Stimulated activated CD8-positive, alpha-beta memory T cell treated with anti-CD3 and anti-CD28 coated beads, Interleukin-7, amount 100 ng/mL, for 48 hours (primary cell): ENCODE measurements around the gene SLC38A1.
A peak's percentile ranks its signal among the peaks of the same experiment; 100 is the strongest.
"Not testable (repeated sequence)": the region's sequence is repeated elsewhere in the genome, so short reads cannot be mapped to it uniquely, and the experiment has no call there.

ENCODE experiments used
- DNase-seq, 2 donors: peaks; one replicate each; pipeline ENCODE4 v3.0.0-alpha.2; 2020; ENCODE audit warnings: low read depth in 1 of 2; ENCODE audit errors: extremely low read depth in 1 of 2

Gene SLC38A1

DNA sequence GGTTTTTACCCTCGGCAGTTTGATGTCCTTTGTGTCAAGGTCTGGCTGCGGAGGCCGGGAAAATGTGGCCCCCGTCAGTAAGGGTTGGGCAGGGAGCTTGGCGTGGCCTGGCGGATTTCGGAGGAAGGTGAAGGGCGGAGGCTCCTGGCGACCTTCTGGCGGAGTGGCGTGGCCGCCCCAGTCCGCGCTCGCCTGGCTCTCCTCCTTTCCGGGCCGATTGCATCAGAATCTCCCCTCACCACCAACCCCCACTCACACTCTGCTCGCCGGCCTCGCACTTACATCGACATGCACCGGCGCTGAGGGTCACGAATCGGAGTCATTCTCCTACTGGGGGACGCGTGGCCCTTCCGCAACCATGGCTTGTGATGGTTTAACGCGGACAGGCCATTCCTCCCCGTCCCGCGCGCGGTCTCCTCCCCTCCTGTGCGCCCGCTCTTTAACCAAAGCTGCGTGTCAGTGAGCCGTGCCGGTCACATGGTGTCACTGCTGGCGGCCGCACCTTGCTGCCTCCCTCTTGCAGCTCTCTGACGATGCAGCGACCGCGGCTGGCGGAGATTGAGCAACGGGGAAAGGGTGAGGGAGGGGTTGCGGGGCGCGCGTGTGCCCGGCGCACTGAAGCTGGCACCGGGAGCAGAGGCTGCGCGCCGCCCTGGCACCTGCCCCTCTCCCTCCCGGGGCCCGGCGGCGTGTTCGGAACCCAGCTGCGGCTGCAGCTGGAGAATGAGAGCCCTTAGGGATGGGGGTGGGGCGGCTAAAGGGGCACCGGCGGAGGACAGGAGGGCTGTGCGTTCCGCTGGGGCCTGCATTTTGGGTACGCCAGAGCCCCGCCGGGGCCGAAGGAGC, at the start of gene SLC38A1:
Gene SLC38A1 (minus strand): TSS at position 461 of the 846 bp plus-strand sequence. CDS start 29,243 bp downstream, outside the sequence.
- DNase-seq: peak; percentile 70 to 85

DNA sequence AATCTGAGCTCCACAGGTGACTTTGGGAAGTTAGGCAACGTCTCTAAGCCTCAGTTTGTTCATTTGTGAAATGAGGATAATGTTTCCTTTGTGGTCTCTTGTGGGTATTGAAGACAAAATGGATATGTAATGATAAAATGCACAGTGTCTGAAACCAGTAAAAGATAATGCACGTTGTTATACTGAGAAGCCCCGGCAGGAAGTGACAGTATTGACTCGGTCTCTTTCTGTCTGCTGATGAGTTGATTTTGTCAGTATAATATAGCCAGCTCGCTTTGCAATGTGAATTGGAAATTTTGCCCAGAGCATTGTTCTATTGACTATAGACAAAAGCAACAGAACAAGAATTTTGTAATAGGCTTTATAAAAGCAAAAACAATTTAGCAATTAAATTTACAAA, 49.2 kb upstream of the SLC38A1 start:
- no peak for DNase-seq

DNA sequence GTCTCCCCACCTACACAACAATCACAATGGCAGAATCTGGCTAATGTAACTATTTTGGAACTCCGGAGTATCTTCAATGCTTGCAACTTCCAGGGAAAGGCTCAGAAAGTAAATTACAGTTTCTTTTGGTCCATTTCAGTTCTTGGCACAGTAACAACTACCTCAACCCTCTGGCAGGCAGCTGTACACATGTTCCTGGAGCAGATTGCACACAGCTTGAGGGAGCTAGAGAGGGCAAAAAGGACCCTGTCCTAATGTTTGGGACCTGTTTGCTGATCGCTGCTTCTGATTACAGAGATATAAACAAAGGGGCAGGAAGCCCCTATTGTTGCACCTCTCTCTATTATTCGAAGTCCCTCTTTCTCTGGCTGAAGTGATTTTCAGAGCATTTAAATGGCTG, 35.2 kb upstream of the SLC38A1 start:
- DNase-seq: no peak

DNA sequence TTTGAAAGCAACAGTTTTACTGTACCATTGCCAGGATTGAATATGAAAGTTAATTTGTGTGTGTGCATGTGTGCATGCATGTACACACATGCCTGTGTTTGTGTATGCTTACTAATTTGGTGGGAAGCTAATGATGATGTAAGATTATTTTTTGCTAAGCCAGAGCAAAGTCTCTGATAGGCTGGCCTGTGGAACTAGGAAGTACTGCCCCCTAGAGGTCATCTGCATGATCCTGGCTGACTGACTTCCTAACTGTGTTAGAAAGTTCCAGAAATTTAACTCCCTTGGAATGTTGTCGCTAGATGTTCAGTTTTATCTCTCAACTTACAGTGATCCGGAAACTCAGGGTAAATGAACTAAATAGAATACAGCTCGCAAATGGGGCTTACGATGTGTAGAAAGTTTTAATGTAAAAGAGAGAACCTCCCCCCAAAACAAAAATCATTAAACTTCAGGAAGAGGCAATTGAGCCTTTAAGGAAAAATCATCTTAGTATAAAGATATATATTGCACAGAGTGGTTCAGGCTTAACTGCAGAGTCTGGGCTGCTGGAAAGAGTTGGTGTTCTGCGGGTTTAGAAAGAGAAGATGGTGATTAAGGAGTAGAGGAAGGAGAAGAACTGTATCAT, 34.3 kb upstream of the SLC38A1 start:
- no peak for DNase-seq

DNA sequence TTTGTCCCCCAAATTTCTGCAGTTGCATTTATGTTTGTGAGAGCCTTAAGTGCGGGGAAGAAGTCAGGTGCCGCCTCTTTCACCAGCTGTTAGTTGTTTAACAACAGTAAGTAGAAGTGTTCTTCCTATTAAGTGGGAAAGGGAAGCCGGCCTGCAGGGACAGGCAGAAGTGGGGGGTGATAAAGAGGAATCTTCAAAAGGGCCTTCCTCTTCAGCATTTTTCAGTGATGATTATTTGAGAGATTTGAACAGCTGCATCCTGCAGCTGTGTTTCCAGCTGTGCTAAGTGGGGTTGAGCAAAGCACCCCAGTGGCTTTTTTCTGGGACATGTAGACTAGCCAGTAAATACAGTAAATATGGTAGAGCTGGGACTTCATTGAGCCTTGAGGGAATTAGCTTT, 32.1 kb upstream of the SLC38A1 start:
- DNase-seq: no peak

DNA sequence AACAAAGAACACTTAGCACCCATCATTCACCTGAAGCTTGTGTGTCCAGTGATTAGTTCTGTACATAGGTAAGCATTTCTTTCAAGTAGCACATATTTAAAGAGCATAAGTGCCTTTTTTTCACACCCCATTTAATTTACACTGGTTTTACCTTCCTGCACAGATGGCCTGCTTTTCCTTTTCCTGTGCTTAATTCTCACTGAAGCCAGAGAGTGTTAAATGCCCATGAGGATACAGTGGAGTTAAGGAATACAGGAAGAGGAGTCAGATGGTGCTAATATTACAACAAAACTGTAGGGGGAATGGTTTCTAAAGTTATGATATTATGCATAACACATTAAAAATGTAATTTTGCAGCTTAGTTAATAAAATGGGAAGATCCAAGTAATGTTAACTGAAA, 31.0 kb upstream of the SLC38A1 start:
- DNase-seq: no peak

DNA sequence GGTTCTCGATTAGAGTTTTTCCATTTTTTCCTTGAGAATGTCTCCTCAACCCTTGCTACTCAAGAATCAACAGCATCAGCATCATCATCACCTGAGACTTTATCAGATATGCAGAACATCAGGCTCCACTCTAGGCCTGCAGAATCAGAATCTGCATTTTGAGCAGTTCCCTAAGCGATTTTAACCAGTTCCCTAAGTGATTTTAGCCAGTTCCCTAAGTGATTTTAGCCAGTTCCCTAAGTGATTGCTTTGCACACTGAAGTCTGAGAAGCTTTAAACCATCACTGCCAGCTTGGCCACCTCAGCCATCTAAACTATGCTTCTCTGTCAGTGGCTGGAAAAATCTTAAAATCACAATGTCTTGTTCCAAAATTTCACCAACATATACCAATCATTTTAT, 29.4 kb upstream of the SLC38A1 start:
- no peak for DNase-seq

DNA sequence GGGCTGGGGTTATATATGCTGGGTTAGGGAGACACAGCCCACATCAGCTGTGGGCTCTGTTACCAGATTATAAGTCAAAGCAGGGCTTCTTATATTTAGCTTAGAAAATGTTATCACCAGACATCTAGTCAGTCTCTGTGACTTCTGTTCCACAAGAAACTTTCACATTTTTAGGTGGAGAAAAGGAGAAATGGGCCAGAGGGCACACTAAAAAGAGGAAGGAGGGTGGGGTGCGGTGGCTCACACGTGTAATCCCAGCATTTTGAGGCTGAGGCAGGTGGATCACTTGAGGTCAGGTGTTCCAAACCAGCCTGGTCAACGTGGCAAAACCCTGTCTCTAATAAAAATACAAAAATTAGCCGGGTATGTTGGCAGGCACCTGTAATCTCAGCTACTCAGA, 28.0 kb upstream of the SLC38A1 start:
- no peak for DNase-seq

DNA sequence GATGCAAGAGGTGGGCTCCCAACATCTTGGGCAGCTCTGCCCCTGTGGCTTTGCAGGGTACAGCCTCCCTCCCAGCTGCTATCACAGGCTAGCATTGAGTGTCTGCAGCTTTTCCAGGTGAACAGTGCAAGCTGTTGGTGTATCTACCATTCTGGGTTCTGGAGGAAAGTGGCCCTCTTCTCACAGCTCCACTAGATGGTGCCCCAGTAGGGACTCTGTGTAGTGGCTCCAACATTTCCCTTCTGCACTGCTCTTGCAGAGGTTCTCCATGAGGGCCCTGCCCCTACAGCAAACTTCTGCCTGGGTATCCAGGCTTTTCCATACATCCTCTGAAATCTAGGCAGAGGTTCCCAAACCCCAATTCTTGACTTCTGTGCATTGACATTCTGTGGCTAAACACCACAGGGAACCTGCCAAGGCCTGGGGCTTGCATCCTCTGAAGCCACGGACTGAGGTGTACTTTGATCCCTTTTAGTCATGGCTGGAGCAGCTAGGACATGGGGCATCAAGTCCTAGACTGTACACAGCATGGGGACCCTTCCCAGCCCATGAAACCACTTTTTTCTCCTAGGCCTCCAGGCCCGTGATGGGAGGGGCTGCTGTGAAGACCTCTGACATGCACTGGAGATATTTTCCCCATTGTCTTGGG, 24.0 kb upstream of the SLC38A1 start:
- no peak for DNase-seq

DNA sequence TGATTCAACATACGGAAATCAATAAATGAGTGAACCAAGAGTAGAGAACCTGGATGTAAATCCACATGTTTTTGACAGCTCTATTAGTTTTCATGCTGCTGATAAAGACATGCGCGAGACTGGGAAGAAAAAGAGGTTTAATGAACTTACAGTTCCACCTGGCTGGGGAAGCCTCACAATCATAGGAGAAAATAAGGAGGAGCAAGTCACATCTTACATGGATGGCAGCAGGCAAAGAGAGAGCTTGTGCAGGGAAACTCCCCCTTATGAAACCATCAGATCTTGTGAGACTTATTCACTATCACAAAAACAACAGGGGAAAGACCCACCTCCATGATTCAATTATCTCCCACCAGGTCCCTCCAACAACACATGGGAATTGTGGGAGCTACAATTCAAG, 23.1 kb upstream of the SLC38A1 start:
- DNase-seq: not testable (repeated sequence)

DNA sequence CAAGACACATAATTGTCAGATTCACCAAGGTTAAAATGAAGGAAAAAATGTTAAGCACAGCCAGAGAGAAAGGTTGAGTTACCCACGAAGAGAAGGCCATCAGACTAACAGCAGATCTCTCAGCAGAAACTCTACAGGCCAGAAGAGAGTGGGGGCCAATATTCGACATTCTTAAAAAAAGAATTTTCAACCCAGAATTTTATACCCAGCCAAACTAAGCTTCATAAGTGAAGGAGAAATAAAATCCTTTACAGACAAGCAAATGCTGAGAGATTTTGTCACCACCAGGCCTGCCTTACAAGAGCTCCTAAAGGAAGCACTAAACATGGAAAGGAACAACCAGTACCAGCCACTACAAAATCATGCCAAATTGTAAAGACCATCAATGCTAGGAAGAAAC, 16.3 kb upstream of the SLC38A1 start:
- not testable (repeated sequence) for DNase-seq

DNA sequence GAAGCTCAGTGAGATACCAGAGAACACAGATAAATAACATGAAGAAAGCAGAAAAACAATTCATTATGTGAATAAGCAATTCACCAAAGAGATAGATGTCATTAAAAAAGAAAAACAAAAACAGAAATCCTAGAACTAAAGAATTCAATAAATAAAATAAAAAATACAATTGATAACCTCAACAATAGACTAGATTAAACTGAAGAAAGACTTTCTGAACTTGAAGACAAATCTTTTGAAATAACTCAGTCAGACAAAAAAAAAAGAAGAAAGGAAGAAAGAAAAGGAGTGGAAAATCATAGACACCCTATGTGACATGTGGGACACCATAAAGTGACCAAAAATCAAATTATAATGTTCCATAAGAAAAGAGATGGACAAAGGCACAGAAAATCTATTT, 14.0 kb upstream of the SLC38A1 start:
- no peak for DNase-seq

DNA sequence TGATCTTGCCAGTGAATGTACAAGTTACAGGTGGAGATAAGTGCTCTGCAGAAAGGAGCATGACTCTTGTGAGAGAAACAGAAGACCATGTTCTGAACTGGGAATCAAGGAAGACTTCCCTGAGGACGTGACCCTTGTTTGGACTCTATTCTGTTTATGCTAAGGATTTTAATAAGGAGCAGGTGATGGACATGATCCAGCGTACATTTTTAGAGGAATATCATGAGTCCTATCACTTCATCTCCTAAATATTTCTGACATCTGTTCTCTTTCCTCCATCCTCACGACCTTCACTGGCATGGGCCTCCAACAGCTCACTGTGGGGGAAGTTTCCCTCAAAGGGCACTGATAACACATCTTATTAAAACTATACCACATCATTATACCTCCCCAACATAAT, 7.9 kb upstream of the SLC38A1 start:
- DNase-seq: no peak

DNA sequence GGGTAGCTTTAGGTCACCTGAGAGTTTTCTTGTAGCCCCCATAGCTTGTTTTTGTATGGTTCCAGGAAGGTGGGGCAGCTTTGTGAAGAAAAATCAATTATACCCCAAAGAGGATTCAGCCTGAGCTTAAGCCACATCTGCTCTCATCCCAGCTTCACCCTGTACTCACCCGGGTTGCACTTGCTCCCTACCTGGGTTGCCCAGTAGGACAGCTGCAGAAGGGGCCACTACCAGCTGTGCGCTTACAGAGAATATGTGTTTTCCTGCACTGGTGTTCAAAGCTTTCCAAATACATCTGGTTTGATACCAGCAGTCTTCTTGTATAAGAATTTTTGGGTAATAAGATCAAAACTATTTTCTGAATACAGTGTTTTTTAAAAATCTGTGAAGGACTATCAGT, 3.0 kb upstream of the SLC38A1 start:
- no peak for DNase-seq

DNA sequence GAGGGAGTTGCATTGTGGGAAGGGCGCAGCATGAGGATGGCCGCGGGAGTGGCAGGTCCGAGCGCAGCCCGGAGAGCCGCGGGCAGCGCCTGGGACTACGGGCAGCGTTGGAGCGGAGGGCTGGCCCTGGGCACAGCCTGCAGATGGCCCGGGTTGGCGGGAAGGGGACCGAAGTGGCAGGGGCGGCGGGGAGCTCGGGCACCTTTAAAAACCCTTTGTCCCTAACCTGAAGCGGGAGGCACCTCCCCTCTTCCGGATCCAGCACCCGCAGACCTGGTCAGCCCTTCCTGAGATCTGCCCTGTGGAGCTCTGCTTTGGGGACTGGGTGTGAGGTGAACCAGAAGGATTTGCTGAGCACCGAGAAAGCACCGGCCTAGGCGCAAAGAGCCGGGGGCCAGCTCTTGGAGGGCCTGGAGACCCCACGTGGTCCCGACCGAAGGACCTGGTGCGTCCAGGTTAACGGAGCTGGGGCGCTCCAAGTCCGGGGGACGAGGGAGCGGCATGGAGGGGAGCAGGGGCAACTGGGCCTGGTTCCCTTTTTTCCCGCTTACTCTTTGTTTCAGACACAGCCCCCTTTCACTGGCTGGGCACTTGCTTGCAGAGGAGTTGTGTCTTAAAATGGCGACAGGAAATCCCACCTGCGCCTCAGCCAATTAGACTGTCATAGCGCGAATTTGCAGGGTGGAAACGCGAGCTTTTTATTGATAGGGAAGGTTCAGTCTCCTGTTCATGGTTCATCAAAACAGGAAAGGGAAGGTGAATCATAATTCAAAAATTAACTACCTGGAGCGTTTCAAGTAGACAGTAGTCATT, 792 bp upstream of the SLC38A1 start:
- DNase-seq: peak; percentile 47 to 79

DNA sequence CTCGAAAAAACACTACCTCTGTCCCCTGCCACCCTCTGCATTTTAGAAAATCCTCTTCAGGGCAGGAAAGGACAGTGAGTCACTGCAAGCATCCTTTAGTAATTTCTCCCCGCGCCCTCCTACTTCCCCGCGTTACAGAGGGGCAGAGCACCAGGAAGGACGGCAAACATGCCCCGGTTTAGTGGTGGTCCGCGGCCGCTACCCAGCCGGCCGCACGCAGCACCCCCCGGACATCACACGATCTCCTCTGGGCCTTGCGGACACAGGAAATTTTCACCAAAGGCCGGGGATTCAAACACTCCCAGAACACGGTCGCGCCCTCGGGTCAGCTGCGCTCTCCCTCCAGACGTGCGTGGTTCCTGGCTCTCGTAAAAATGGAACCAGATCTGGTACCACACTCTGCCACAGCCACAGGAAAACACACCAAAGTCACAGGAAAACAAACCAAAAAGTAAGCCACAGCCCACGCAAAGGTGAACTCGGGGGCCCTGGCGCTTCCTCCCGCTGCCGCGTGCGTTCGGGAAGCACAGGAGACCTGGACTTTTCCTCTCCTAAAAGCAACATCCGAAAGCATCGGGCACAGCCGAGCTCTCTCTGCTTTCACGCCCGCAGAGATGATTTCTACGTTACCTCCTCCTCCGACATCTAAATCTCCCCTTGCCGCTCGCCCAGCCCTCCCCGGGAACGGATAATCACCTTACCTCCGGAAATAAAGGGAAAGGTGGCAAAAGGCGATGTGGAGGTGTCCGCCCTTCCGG, 839 bp downstream of the SLC38A1 start:
- DNase-seq: peak in 1 of 2 donors; percentile 17

DNA sequence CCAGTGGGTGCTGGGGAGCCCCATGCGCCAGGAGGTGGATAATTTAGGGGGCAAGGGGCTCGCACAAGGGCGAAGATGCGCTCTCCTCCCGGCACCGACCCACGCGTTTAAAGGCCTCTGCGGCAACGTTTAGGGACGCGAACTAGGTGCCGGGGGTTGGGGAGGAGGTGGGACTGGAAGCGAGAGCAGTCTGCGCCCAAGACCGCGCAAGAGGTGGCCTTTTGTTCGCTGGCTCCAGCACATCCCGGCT, 1.3 kb downstream of the SLC38A1 start:
- no peak for DNase-seq

DNA sequence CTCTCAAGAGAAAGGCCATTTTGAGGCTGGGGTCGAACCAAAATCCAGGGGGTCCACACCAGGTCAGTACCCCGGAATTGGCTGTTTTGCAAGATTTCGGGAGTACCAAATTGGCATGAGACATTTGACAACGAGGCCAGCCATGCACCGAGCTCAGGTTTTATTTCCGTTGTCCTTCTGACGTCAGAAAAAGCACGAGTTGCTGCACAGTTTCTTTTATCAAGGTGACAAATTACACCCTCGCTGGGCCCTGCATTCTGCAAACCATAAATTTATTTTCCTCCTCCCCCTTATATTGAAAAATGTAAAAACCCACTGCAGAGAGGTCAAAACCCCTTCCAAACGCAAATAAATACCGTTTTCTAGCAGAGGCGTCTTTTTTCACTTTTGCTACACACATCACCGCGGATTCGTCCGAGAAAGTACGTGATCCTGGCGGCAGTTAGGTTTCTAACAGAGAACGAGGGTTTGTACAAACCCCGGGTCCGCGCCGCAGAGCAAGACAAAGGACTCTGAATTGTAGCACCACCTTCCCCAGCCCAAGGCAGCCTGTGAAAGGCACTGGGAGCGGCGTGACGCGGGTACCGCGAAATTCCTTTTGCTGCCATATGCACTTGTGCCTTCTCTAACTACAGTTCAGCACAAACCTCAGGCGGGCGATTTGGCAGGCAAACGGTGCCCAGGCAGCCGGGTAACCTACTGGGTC, 1.8 kb downstream of the SLC38A1 start:
- peak in 1 of 2 donors; percentile 42 for DNase-seq

DNA sequence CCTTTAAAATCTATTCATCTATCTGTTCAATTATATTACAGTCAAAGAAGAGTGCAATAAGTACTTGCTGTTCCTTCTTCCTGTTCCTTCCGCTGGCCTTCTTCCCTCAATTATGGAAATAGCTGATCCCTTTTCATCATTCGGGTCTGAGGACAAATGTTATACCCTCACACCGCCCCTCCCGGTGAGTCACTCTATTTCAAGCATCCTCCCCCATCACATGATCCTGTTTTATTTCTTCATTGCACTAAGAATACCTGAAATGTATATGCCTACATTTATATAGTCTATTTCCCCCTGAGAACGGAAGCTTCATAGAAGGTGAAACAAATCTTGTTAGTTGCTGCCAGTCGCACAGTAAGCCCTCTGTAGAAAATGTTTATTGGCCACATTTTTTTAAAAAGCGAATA, 2.5 kb downstream of the SLC38A1 start:
- DNase-seq: peak in 1 of 2 donors; percentile 21

DNA sequence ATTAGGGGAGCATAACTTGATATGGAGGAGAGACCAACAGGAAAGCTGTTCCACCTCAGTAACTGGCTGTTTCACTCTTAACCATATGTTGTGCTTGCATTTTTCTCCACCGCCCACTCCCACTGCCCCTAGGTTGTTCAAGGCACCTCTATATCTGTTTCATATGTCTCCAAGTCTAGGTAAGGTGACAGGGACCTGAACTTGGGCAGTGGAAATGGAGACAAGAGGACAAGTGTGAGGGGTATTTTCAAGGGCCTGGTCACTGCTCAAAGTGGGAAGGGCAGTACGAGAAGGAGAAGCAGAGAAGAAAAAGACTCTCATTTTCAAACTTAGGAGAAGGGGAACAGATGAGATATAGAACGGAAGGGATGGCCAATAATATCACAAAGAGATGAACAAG, 3.1 kb downstream of the SLC38A1 start:
- DNase-seq: no peak
